Panc1 (cell line): ENCODE measurements around the gene FAAP100. TPM values are rescaled to one million over a fixed set of nuclear protein-coding genes. Genes with fewer than 3 reads are reported as not detected.
A peak's percentile ranks its signal among the peaks of the same experiment; 100 is the strongest.

Experiments used
- ATAC-seq: fragments of 200-7000 bp; cut with Tn5 transposase; 2 replicates; pipeline ENCODE4 v1.9.1; 2020; ENCODE audit warnings: mild to moderate bottlenecking, moderate library complexity
- BruUV-seq: library from RNA; stranded (reverse); fragments of 400-500 nt; replicated peaks from 2 replicates; lab custom pipeline; 2021; lab: Mats Ljungman, UMichigan
- CTCF ChIA-PET: fragments of 300-600 bp; sonication (Branson Sonifier 250); formaldehyde crosslinking; loops from one replicate; lab custom pipeline; 2022; ENCODE audit warnings: antibody characterized with exemption; lab: Charles Lee
- POLR2A ChIA-PET: fragments of 300-600 bp; sonication (Branson Sonifier 250); formaldehyde crosslinking; loops from one replicate; lab custom pipeline; 2022; ENCODE audit warnings: antibody characterized with exemption; lab: Charles Lee
- DNase-seq: peaks from one replicate; pipeline ENCODE4 v3.0.0-alpha.2; 2010; ENCODE audit warnings: low read depth, low spot score
- H3K27ac ChIP-seq: 2 replicates; pipeline ENCODE4 v1.5.1; 2011; ENCODE audit warnings: mild to moderate bottlenecking, low read length, inconsistent platforms
- H3K27me3 ChIP-seq: fragments of 200-500 bp; sonication (Bioruptor generic); 2 replicates; pipeline ENCODE4 v1.6.0; 2014; ENCODE audit warnings: low read length, inconsistent platforms; ENCODE audit not compliant: control insufficient read depth, insufficient read depth
- H3K36me3 ChIP-seq: fragments of 200-500 bp; sonication (Bioruptor generic); 2 replicates; pipeline ENCODE4 v1.5.1; 2014; ENCODE audit warnings: inconsistent platforms, mild to moderate bottlenecking, low read length, moderate library complexity; ENCODE audit not compliant: control insufficient read depth, insufficient read depth
- H3K4me1 ChIP-seq: 2 replicates; pipeline ENCODE4 v1.5.1; 2011; ENCODE audit warnings: inconsistent platforms, mild to moderate bottlenecking, low read length, moderate library complexity; ENCODE audit not compliant: control insufficient read depth, insufficient read depth
- H3K4me3 ChIP-seq, 2 experiments: 2 replicates each; pipeline ENCODE4 v1.5.1; 2011 to 2012; ENCODE audit warnings: low read depth in 2 of 2, low read length in 2 of 2, mild to moderate bottlenecking in 2 of 2, inconsistent platforms in 1 of 2, moderate library complexity in 1 of 2
- H3K9me3 ChIP-seq: fragments of 200-500 bp; sonication (Bioruptor generic); 2 replicates; pipeline ENCODE4 v1.5.1; 2014; ENCODE audit warnings: low read depth, mild to moderate bottlenecking, inconsistent platforms, low read length, moderate library complexity; ENCODE audit not compliant: control insufficient read depth, insufficient read depth
- CTCF ChIP-seq: fragments of 450-650 bp; IDR thresholded peaks from 2 replicates; pipeline ENCODE4 v1.5.1; 2017; ENCODE audit warnings: mild to moderate bottlenecking
- POLR2AphosphoS5 ChIP-seq: IDR thresholded peaks from 2 replicates; pipeline ENCODE4 v1.6.1; 2012; ENCODE audit warnings: mild to moderate bottlenecking, low read depth, low read length, moderate library complexity
- REST ChIP-seq, 2 experiments: IDR thresholded peaks; 2 replicates each; pipeline ENCODE4 v1.6.1; 2011 to 2012; ENCODE audit warnings: low read depth in 2 of 2, control low read depth in 1 of 2, low read length in 1 of 2, mild to moderate bottlenecking in 1 of 2, moderate library complexity in 1 of 2; ENCODE audit not compliant: insufficient read depth in 1 of 2
- SIN3A ChIP-seq: IDR thresholded peaks from 2 replicates; pipeline ENCODE4 v1.6.1; 2012; ENCODE audit warnings: low read depth, mild to moderate bottlenecking, low read length, moderate library complexity, borderline replicate concordance; ENCODE audit not compliant: insufficient read depth
- TCF7L2 ChIP-seq: IDR thresholded peaks from 2 replicates; pipeline ENCODE4 v1.6.1; 2011; ENCODE audit warnings: mild to moderate bottlenecking, low read depth, low read length, inconsistent platforms
- in situ Hi-C: cut with HindIII; loops from 2 replicates; pipeline ENCODE4 v1.10.0; 2016; ENCODE audit warnings: low sequenced_read_pairs, low pct_unique_long_range_greater_than_20kb
- intact Hi-C: fragments of 100-400 bp; cut with micrococcal nuclease; formaldehyde crosslinking; loops from one replicate; pipeline ENCODE4 v1.10.0; 2022; ENCODE audit not compliant: unreplicated experiment
- total RNA-seq: library from RNA; stranded (reverse); gene quantifications from one replicate; pipeline ENCODE4 v1.2.1, GENCODE V29; 2021; ENCODE audit not compliant: unreplicated experiment

FAAP100 gene
- total RNA-seq, 1 experiment from 2014 or later, result 265 TPM

GRCh38 chr17:81499601-81499970 is 52.6 kb downstream of the FAAP100 start:
- intact Hi-C loops, result no loop called here
- H3K27me3 ChIP-seq, result no peaks in the 10 kb centered on the region
- H3K4me1 ChIP-seq, result peaks cover 8% of the 10 kb centered on the region
- H3K9me3 ChIP-seq, result no peaks in the 10 kb centered on the region
- DNase-seq, result no peak
- peak; percentile 39 for ATAC-seq
- no peak for TF ChIP-seq CTCF
- TF ChIP-seq POLR2AphosphoS5, result no peak
- TF ChIP-seq TCF7L2, result no peak
- no peak for TF ChIP-seq SIN3A
- TF ChIP-seq REST (IDR thresholded peaks at IDR 0.05; ENCODE audit: insufficient read depth in 1 of 2, low read depth in 2 of 2, low read length in 1 of 2), result no peak
- peak overlapping the region; percentile 55 for H3K27ac ChIP-seq
- no peaks in the 10 kb centered on the region for H3K36me3 ChIP-seq
- no peak overlapping the region for H3K4me3 ChIP-seq
- no TSS peak for BruUV-seq
- POLR2A ChIA-PET, result interaction anchor here (0.7 to 1.0 kb wide), 3 partner anchors 9 to 15 kb away, joined by 3 to 8 read pairs (median 4); no protein-coding TSS in a partner anchor
- CTCF ChIA-PET, result no interaction called here
- in situ Hi-C loops, result no loop called here

GRCh38 chr17:81498953-81499600 is 53.1 kb downstream of the FAAP100 start:
- Histone ChIP-seq H3K36me3 (no peaks in the 10 kb centered on the region), H3K4me1 (peaks cover 8% of the 10 kb centered on the region), H3K9me3 (no peaks in the 10 kb centered on the region), H3K4me3 (no peak overlapping the region), H3K27me3 (no peaks in the 10 kb centered on the region), H3K27ac (no peak overlapping the region)
- no peak for TF ChIP-seq REST (IDR thresholded peaks at IDR 0.05; ENCODE audit: insufficient read depth in 1 of 2, low read depth in 2 of 2, low read length in 1 of 2)
- TF ChIP-seq POLR2AphosphoS5, result no peak
- no peak for TF ChIP-seq SIN3A
- TF ChIP-seq CTCF, result no peak
- no peak for TF ChIP-seq TCF7L2
- ATAC-seq (no peak), DNase-seq (no peak)
- CTCF ChIA-PET, result no interaction called here
- intact Hi-C loops, result no loop called here
- in situ Hi-C loops, result no loop called here
- no TSS peak for BruUV-seq
- POLR2A ChIA-PET, result interaction anchor here (0.6 to 1.0 kb wide), 3 partner anchors 10 to 157 kb away, joined by 5 to 8 read pairs (median 6); no protein-coding TSS in a partner anchor
